Mucosa of descending colon (tissue), 3 donors: ENCODE data around the gene SND1. TPM values are rescaled to one million over a fixed set of nuclear protein-coding genes. Genes with fewer than 3 reads are reported as not detected.

ENCODE experiments used
- ATAC-seq: fragments of 200-7000 bp; cut with Tn5 transposase; one replicate; pipeline ENCODE4 v1.9.1; 2020; ENCODE audit warnings: mild to moderate bottlenecking, moderate library complexity
- DNase-seq, 3 donors: peaks; one replicate each; pipeline ENCODE4 v3.0.0-alpha.2; 2020
- H3K36me3 ChIP-seq: fragments of 200-600 bp; one replicate; pipeline ENCODE4 v1.8.0; 2021; ENCODE audit warnings: low read depth, mild to moderate bottlenecking
- H3K4me1 ChIP-seq: fragments of 200-600 bp; one replicate; pipeline ENCODE4 v1.8.0; 2021; ENCODE audit warnings: low read depth, mild to moderate bottlenecking
- H3K4me3 ChIP-seq: fragments of 200-600 bp; one replicate; pipeline ENCODE4 v1.8.0; 2021; ENCODE audit warnings: mild to moderate bottlenecking
- H3K9me3 ChIP-seq: fragments of 200-600 bp; one replicate; pipeline ENCODE4 v1.8.0; 2021; ENCODE audit warnings: mild to moderate bottlenecking
- intact Hi-C, 2 donors: fragments of 100-400 bp; cut with DNase I in 1 of 2; cut with micrococcal nuclease in 1 of 2; formaldehyde crosslinking; loops; one replicate each; pipeline versions ENCODE4 v1.11.0 to v1.11.1; 2022; cut with DNase I, micrococcal nuclease
- total RNA-seq, 3 donors: library from RNA; stranded (reverse); fragmentation: NEBNext Ultra II Directional in 2 of 3; extraction: Animal tissue kit (Norgen Biotek cat#: 25700) in 2 of 3; gene quantifications; one replicate each; pipeline versions ENCODE4 v1.2.1 to v1.2.4, GENCODE V29; 2021 to 2023
- TF ChIP-seq, protein P1 (sequence below): fragments of 200-600 bp; IDR thresholded peaks from one replicate; pipeline ENCODE4 v1.8.0; 2022; ENCODE audit warnings: antibody characterized with exemption, mild to moderate bottlenecking
- donor health status: DM: no; HTN: no; CAD: no; lungs with moderate emphysema.
- donor health status: DM: no; HTN: no; CAD: no.
- donor health status: DM: no; HTN: yes; CAD: no.

Gene SND1
- total RNA-seq, 3 donors from 2014 or later: 99.0 to 131 (median 106) TPM

DNA sequence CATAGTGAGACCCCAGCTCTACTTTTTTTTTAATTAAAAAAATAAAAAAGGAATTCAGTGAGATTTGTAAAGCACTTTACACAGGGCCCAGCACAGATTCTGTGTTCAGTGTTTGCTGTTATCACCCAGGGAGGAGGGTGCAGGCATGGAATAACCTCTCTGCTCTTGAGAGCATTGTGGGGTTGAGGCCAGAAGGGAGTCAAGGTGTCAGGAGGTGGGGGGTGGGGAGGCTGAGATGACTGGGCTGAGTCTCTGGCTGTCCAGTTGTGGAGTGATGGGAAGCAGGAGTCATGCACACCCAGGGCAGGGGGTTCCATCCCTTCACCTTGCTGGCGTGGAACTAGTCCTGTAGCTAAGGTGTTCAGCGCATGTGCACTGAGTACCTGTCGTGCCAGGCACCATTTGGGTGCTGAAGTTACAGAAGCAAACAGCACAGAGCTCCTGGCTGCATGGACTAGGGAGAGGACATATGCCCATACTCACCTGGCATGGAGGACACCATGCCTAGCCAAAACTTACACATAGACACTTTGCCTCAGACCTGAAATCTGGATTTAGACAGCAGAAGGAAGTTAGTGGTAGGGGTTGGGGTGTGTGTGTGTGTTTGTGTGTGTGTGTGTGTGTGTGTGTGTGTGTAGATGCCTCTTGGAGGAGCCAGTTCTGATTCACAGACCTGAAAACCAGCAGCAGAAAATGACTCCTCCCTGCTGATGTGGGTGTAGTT lies 448.4 kb downstream of the SND1 start:
- intact Hi-C loops: no loop called here
- H3K4me1 ChIP-seq: peaks cover 5% of the 10 kb centered on the region
- no peak overlapping the region for H3K4me3 ChIP-seq
- DNase-seq (peak in 1 of 3 donors; percentile 21), ATAC-seq (no peak)
- H3K36me3 ChIP-seq: no peaks in the 10 kb centered on the region
- TF ChIP-seq, protein P1, sequence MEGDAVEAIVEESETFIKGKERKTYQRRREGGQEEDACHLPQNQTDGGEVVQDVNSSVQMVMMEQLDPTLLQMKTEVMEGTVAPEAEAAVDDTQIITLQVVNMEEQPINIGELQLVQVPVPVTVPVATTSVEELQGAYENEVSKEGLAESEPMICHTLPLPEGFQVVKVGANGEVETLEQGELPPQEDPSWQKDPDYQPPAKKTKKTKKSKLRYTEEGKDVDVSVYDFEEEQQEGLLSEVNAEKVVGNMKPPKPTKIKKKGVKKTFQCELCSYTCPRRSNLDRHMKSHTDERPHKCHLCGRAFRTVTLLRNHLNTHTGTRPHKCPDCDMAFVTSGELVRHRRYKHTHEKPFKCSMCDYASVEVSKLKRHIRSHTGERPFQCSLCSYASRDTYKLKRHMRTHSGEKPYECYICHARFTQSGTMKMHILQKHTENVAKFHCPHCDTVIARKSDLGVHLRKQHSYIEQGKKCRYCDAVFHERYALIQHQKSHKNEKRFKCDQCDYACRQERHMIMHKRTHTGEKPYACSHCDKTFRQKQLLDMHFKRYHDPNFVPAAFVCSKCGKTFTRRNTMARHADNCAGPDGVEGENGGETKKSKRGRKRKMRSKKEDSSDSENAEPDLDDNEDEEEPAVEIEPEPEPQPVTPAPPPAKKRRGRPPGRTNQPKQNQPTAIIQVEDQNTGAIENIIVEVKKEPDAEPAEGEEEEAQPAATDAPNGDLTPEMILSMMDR: no peak
- H3K9me3 ChIP-seq: no peaks in the 10 kb centered on the region

DNA sequence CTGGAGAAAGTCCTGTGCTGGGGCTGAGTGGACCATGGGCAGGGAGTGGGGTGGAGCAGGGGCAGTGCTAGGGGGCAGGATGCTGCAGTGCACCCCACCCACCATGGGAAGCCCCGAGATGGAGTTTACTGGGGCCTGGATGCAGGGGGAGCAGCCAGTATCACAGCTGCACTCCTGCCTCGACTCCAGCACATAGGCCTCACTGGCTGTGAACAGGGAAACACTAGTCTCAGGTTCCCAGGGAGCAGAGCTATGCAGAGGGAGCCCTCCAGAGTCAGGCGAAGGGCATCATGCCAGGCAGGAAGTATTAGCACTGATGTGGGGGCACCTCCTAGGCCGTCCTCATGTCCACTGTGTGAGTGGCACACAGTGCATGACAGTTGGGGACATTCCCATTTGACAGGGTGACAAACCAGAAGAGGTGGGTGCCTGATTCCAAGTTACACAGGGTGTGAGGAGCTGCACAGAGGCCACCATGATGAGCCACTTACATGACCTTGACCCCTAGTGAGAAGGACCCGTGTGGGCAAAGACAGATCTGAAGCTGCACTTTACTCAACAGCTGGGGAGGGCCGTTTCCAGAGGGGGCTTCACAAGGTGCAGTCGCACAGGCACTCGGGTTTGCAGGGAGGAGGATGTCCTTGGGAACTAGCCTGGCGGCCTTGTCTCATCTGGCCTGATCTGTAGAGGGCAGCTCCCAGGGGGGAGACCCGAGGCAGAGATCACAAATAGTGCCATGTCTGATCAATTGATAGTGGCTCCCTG lies 449.1 kb downstream of the SND1 start:
- TF ChIP-seq, protein P1: no peak
- ATAC-seq: peak; percentile 3
- Histone ChIP-seq H3K4me3 (no peak overlapping the region), H3K4me1 (peaks cover 5% of the 10 kb centered on the region), H3K36me3 (no peaks in the 10 kb centered on the region), H3K9me3 (no peaks in the 10 kb centered on the region)
- DNase-seq: peak in 1 of 3 donors; percentile 32
- intact Hi-C loops: no loop called here

DNA sequence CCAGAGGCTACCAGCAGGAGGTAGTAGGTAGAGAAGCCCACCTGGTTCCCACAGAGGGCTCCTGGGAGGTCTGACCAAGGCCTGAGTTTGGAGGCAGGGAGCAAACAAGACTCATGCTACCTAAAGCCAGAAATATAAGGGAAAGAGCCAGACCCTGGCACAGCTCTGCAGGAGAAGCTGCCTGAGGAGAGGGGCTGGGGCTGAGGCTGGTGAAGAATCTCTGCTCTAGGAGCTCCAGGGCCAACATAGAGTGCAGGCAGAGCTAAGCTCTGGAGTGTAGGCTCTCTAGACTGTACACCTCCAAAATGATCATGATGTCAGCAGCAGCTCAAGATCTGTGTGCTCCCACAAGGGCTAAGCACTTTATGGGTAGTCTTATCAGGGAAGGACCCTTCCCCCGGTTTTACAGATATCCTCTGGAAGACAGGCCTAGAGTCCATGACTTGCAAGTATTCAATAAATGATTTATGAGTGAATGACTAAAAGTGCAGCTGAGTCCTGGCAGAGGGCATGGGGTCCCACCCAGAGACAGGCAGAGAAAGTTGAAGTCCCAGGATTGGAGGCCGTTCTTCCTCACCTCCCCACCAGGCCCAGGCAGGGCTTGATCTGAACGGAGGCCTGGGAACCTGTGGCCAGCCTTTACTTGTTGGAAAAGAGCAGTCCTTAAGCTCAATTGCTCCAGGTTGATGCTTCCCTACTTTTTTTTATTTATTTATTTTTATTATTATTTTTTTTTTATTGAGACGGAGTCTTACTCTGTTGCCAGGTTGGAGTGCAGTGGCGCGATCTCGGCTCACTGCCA lies 450.7 kb downstream of the SND1 start:
- intact Hi-C loops: no loop called here
- ATAC-seq (no peak), DNase-seq (peak in 1 of 3 donors; percentile 17)
- Histone ChIP-seq H3K4me3 (no peak overlapping the region), H3K9me3 (no peaks in the 10 kb centered on the region), H3K4me1 (peaks cover 5% of the 10 kb centered on the region), H3K36me3 (no peaks in the 10 kb centered on the region)
- TF ChIP-seq, protein P1: no peak

DNA sequence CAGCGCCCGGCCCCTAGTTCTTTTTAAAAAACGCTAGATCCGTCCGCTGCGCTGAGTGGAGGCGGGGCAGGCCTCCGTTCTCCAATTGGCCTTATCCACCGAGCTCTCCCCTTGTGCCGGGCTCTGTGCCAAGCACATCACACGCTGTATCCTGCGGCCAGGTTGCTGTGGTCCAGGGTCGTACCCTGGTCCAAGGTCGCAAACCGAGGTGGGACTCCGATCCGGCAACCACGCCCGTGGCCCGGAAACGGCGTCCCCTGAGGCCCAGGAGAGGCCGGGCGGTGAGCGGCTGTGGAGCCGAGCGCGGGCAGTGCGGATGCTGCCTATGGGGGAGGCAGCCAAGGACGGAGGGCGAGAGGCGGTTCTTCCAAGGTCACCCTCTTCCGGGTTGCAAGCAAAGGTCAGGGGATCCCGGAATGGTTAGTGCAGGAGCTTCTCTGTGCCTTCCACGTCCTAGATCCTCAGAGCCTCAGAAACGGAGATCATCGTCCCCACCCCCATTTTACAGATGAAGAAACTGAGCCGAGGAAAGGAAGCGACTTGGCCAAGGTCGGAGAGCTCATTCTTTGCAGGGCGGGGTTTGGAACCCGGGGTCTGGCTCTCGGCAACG lies 451.6 kb downstream of the SND1 start:
- no peaks in the 10 kb centered on the region for H3K36me3 ChIP-seq
- ATAC-seq: peak; percentile 44
- no peak overlapping the region for H3K4me3 ChIP-seq
- intact Hi-C loops: no loop called here
- DNase-seq: peak in 2 of 3 donors; percentile 19 to 48
- H3K9me3 ChIP-seq: no peaks in the 10 kb centered on the region
- TF ChIP-seq, protein P1: no peak
- H3K4me1 ChIP-seq: peaks cover 5% of the 10 kb centered on the region

DNA sequence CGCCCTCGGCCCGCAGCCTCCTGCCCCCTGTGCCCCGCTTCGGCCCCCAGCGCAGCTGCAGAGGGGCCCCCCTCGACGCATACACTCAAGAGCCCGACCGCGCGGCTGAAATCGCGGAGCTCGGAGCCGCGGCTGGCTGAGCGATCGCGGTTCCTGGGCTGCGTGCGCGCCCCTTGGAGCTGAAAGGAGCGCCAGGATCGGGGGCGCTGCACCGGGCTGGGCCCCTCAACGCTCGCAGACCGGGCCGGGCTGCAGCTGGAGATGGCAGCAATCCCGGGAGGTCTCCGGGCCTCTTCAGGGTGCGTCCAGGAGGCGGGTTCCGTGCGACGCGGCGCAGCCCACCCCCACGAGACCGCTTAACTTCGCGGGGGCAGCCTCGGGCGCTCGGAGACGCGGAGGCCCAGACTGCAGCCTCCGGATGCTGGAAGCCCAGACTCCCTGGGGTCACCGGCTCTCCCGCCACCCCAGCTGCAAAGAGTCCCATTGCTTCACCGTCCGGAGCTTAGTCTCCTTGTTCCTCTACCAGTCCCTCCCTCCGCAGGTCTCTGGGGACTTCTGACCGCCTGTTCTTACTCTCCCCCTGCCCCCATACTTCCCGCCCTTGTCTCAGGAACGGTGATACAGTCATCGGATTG lies 452.2 kb downstream of the SND1 start:
- intact Hi-C loops: no loop called here
- Histone ChIP-seq H3K9me3 (no peaks in the 10 kb centered on the region), H3K4me1 (peaks cover 5% of the 10 kb centered on the region), H3K36me3 (no peaks in the 10 kb centered on the region), H3K4me3 (no peak overlapping the region)
- TF ChIP-seq, protein P1: no peak
- ATAC-seq: peak; percentile 32
- no peak for DNase-seq
